Measurements from ENCODE around the gene TRIM40.
"Not testable (repeated sequence)": the region's sequence is repeated elsewhere in the genome, so short reads cannot be mapped to it uniquely, and the experiment has no call there.

Gene TRIM40

GRCh38 chr6:30135147-30135546 lies 793 bp upstream of the TRIM40 start:
- Histone ChIP-seq H2AFZ (ENCODE audit: low read length, unreplicated experiment) (no peak overlapping the region), H3K27ac (ENCODE audit: low read depth, low read length) (no peak overlapping the region), H3K27me3 (ENCODE audit: insufficient read depth, low read length) (peaks cover 73% of the 10 kb centered on the region), H3K79me2 (ENCODE audit: control insufficient read depth, insufficient read depth, low read length, unreplicated experiment) (no peaks in the 10 kb centered on the region), H3K4me3 (ENCODE audit: low read depth, low read length) (no peak overlapping the region), H3K36me3 (ENCODE audit: insufficient read depth, low read length) (no peaks in the 10 kb centered on the region), H3K4me1 (ENCODE audit: control insufficient read depth, insufficient read depth, low read length, unreplicated experiment) (peaks cover 8% of the 10 kb centered on the region)

GRCh38 chr6:30136570-30137286 lies 788 bp downstream of the TRIM40 start:
- no peaks in the 10 kb centered on the region for H3K36me3 ChIP-seq (ENCODE audit: insufficient read depth, low read length)
- H3K4me1 ChIP-seq (ENCODE audit: control insufficient read depth, insufficient read depth, low read length, unreplicated experiment), result no peaks in the 10 kb centered on the region
- H3K27me3 ChIP-seq (ENCODE audit: insufficient read depth, low read length), result peaks cover 74% of the 10 kb centered on the region
- H3K79me2 ChIP-seq (ENCODE audit: control insufficient read depth, insufficient read depth, low read length, unreplicated experiment), result no peaks in the 10 kb centered on the region
- H2AFZ ChIP-seq (ENCODE audit: low read length, unreplicated experiment), result no peak overlapping the region
- H3K4me3 ChIP-seq (ENCODE audit: low read depth, low read length), result no peak overlapping the region
- no peak overlapping the region for H3K27ac ChIP-seq (ENCODE audit: low read depth, low read length)

DNA sequence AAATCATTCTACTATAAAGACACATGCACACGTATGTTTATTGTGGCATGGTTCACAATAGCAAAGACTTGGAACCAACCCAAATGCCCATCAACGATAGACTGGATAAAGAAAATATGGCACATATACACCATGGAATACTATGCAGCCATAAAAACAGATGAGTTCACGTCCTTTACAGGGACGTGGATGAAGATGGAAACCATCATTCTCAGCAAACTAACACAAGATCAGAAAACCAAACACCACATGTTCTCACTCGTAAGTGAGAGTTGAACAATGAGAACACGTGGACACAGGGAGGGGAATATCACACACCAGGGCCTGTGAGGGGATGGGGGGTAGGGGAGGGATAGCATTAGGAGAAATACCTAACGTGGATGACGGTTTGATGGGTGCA lies 4.3 kb downstream of the TRIM40 start:
- H3K4me1 ChIP-seq (ENCODE audit: control insufficient read depth, insufficient read depth, low read length, unreplicated experiment); H3K79me2 ChIP-seq (ENCODE audit: control insufficient read depth, insufficient read depth, low read length, unreplicated experiment); H3K27ac ChIP-seq (ENCODE audit: low read depth, low read length); H3K36me3 ChIP-seq (ENCODE audit: insufficient read depth, low read length); H2AFZ ChIP-seq (ENCODE audit: low read length, unreplicated experiment); H3K4me3 ChIP-seq (ENCODE audit: low read depth, low read length): not testable (repeated sequence)
- H3K27me3 ChIP-seq (ENCODE audit: insufficient read depth, low read length), result peaks cover 76% of the 10 kb centered on the region

- Histone ChIP-seq H3K36me3 (ENCODE audit: insufficient read depth, low read length) (no peaks in the 10 kb centered on the region), H3K27ac (ENCODE audit: low read depth, low read length) (no peak overlapping the region), H3K79me2 (ENCODE audit: control insufficient read depth, insufficient read depth, low read length, unreplicated experiment) (no peaks in the 10 kb centered on the region), H2AFZ (ENCODE audit: low read length, unreplicated experiment) (no peak overlapping the region), H3K4me3 (ENCODE audit: low read depth, low read length) (no peak overlapping the region), H3K4me1 (ENCODE audit: control insufficient read depth, insufficient read depth, low read length, unreplicated experiment) (no peaks in the 10 kb centered on the region), H3K27me3 (ENCODE audit: insufficient read depth, low read length) (peaks cover 63% of the 10 kb centered on the region)
Observed at GRCh38 chr6:30142665-30143064, 6.7 kb downstream of the TRIM40 start.

- Histone ChIP-seq H3K27me3 (ENCODE audit: insufficient read depth, low read length) (peaks cover 52% of the 10 kb centered on the region), H3K27ac (ENCODE audit: low read depth, low read length) (no peak overlapping the region), H3K79me2 (ENCODE audit: control insufficient read depth, insufficient read depth, low read length, unreplicated experiment) (no peaks in the 10 kb centered on the region), H2AFZ (ENCODE audit: low read length, unreplicated experiment) (no peak overlapping the region), H3K4me1 (ENCODE audit: control insufficient read depth, insufficient read depth, low read length, unreplicated experiment) (no peaks in the 10 kb centered on the region), H3K4me3 (ENCODE audit: low read depth, low read length) (no peak overlapping the region), H3K36me3 (ENCODE audit: insufficient read depth, low read length) (no peaks in the 10 kb centered on the region)
Observed at GRCh38 chr6:30143780-30144179, 7.8 kb downstream of the TRIM40 start.

DNA sequence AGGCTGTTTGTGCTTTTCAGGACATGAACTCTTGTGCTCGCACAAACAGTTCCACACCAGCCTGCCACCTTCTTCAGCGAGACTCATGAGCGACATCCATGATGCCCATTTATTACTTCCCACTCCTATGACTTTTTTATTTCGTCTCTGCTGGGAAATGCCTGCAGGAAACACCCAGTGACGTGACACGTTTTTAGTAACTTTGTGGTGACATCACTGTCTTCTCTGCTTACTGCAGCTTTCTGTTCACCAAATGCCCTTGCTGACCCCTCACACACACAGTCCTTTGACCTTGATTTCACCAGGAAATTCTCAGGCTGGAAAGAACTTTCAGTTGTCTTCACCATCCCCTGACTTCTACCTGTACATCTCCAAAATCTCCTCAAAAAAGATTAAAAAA lies 8.9 kb downstream of the TRIM40 start:
- Histone ChIP-seq H3K4me3 (ENCODE audit: low read depth, low read length) (no peak overlapping the region), H3K4me1 (ENCODE audit: control insufficient read depth, insufficient read depth, low read length, unreplicated experiment) (no peaks in the 10 kb centered on the region), H3K27ac (ENCODE audit: low read depth, low read length) (no peak overlapping the region), H2AFZ (ENCODE audit: low read length, unreplicated experiment) (no peak overlapping the region), H3K79me2 (ENCODE audit: control insufficient read depth, insufficient read depth, low read length, unreplicated experiment) (no peaks in the 10 kb centered on the region), H3K36me3 (ENCODE audit: insufficient read depth, low read length) (no peaks in the 10 kb centered on the region), H3K27me3 (ENCODE audit: insufficient read depth, low read length) (peaks cover 50% of the 10 kb centered on the region)

- Histone ChIP-seq H3K79me2 (ENCODE audit: control insufficient read depth, insufficient read depth, low read length, unreplicated experiment) (no peaks in the 10 kb centered on the region), H3K4me3 (ENCODE audit: low read depth, low read length) (no peak overlapping the region), H3K36me3 (ENCODE audit: insufficient read depth, low read length) (no peaks in the 10 kb centered on the region), H3K27me3 (ENCODE audit: insufficient read depth, low read length) (peaks cover 45% of the 10 kb centered on the region), H2AFZ (ENCODE audit: low read length, unreplicated experiment) (no peak overlapping the region), H3K27ac (ENCODE audit: low read depth, low read length) (no peak overlapping the region), H3K4me1 (ENCODE audit: control insufficient read depth, insufficient read depth, low read length, unreplicated experiment) (no peaks in the 10 kb centered on the region)
Observed at GRCh38 chr6:30145818-30146217, 9.9 kb downstream of the TRIM40 start.

GRCh38 chr6:30147096-30147495 lies 11.2 kb downstream of the TRIM40 start:
- H3K27ac ChIP-seq (ENCODE audit: low read depth, low read length), result no peak overlapping the region

DNA sequence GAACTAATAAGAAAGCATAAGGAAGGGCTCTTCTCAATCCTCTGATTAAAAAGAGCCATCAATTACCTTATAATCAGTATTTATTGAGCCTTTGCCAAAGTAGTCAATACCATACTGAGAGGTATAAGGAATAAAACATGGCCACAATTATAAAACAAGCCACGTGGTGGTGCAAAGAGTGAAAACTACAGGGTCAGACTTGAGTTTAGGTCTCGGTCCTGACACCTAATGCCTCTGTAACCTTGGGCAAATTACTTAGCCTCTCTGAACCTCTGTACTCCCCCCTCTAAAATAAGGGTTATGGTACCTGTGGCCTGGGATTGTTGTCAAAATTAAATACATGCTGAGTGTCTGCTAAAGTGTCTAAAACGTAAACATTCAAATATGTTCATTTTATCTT lies 13.3 kb downstream of the TRIM40 start:
- Histone ChIP-seq H3K4me3 (ENCODE audit: low read depth, low read length) (no peak overlapping the region), H2AFZ (ENCODE audit: low read length, unreplicated experiment) (no peak overlapping the region), H3K27ac (ENCODE audit: low read depth, low read length) (no peak overlapping the region), H3K27me3 (ENCODE audit: insufficient read depth, low read length) (peaks cover 17% of the 10 kb centered on the region), H3K36me3 (ENCODE audit: insufficient read depth, low read length) (no peaks in the 10 kb centered on the region), H3K4me1 (ENCODE audit: control insufficient read depth, insufficient read depth, low read length, unreplicated experiment) (peaks cover 1% of the 10 kb centered on the region), H3K79me2 (ENCODE audit: control insufficient read depth, insufficient read depth, low read length, unreplicated experiment) (no peaks in the 10 kb centered on the region)

More at GRCh38 chr6:30147096-30147495, 11.2 kb downstream of the TRIM40 start:
- H2AFZ ChIP-seq (ENCODE audit: low read length, unreplicated experiment), result no peak overlapping the region
- no peak overlapping the region for H3K4me3 ChIP-seq (ENCODE audit: low read depth, low read length)
- H3K36me3 ChIP-seq (ENCODE audit: insufficient read depth, low read length), result no peaks in the 10 kb centered on the region
- H3K79me2 ChIP-seq (ENCODE audit: control insufficient read depth, insufficient read depth, low read length, unreplicated experiment), result no peaks in the 10 kb centered on the region
- peaks cover 33% of the 10 kb centered on the region for H3K27me3 ChIP-seq (ENCODE audit: insufficient read depth, low read length)
- no peaks in the 10 kb centered on the region for H3K4me1 ChIP-seq (ENCODE audit: control insufficient read depth, insufficient read depth, low read length, unreplicated experiment)

- Histone ChIP-seq H3K4me1 (ENCODE audit: control insufficient read depth, insufficient read depth, low read length, unreplicated experiment) (peaks cover 8% of the 10 kb centered on the region), H3K27ac (ENCODE audit: low read depth, low read length) (no peak overlapping the region), H3K79me2 (ENCODE audit: control insufficient read depth, insufficient read depth, low read length, unreplicated experiment) (no peaks in the 10 kb centered on the region), H3K4me3 (ENCODE audit: low read depth, low read length) (no peak overlapping the region), H3K27me3 (ENCODE audit: insufficient read depth, low read length) (0 out of 2 replicates have a peak, but pooled peaks cover 10% of the 10 kb centered on the region), H2AFZ (ENCODE audit: low read length, unreplicated experiment) (no peak overlapping the region), H3K36me3 (ENCODE audit: insufficient read depth, low read length) (no peaks in the 10 kb centered on the region)
Observed at GRCh38 chr6:30149858-30150550, 14.1 kb downstream of the TRIM40 start.

Data from ACC112 (cell line).